HepG2 (cell line): ENCODE results near the gene PCYT2. TPM values are rescaled to one million over a fixed set of nuclear protein-coding genes. Genes with fewer than 3 reads are reported as not detected.

Source experiments
- BRCA1 ChIP-seq: sonication (generic); formaldehyde crosslinking; IDR thresholded peaks from 2 replicates; pipeline ENCODE4 v1.4.0; 2020; ENCODE audit warnings: missing genetic modification reagents
- CENPBD1 ChIP-seq: sonication (generic); formaldehyde crosslinking; IDR thresholded peaks from 2 replicates; pipeline ENCODE4 v1.8.0; 2022; ENCODE audit warnings: missing genetic modification reagents, low read depth, mild to moderate bottlenecking, borderline replicate concordance
- ETS1 ChIP-seq: sonication (generic); formaldehyde crosslinking; IDR thresholded peaks from 2 replicates; pipeline ENCODE4 v1.4.0; 2020; ENCODE audit warnings: missing genetic modification reagents
- GTF2F1 ChIP-seq: fragments of 150-350 bp; IDR thresholded peaks from 2 replicates; pipeline ENCODE4 v1.6.1; 2014; ENCODE audit warnings: low read length
- HIVEP1 ChIP-seq: sonication (generic); formaldehyde crosslinking; IDR thresholded peaks from 2 replicates; pipeline ENCODE4 v1.4.0; 2020; ENCODE audit warnings: mild to moderate bottlenecking, missing genetic modification reagents
- ISL2 ChIP-seq: sonication (generic); formaldehyde crosslinking; IDR thresholded peaks from 2 replicates; pipeline ENCODE4 v1.5.0; 2020; ENCODE audit warnings: missing genetic modification reagents
- PRDM15 ChIP-seq: sonication (generic); formaldehyde crosslinking; IDR thresholded peaks from 2 replicates; pipeline ENCODE4 v1.4.0; 2020; ENCODE audit warnings: missing genetic modification reagents
- RBAK ChIP-seq: sonication (generic); formaldehyde crosslinking; IDR thresholded peaks from 2 replicates; pipeline ENCODE4 v1.5.1; 2020; ENCODE audit warnings: mild to moderate bottlenecking, missing genetic modification reagents
- TSC22D2 ChIP-seq: sonication (generic); formaldehyde crosslinking; IDR thresholded peaks from 2 replicates; pipeline ENCODE4 v1.5.1; 2020; ENCODE audit warnings: missing genetic modification reagents, mild to moderate bottlenecking, borderline replicate concordance
- YY1 ChIP-seq: IDR thresholded peaks from 2 replicates; pipeline ENCODE4 v1.6.1; 2011; ENCODE audit warnings: low read length, low read depth, moderate library complexity, mild to moderate bottlenecking; ENCODE audit not compliant: insufficient read depth, insufficient replicate concordance
- ZBTB39 ChIP-seq: sonication (generic); formaldehyde crosslinking; IDR thresholded peaks from 2 replicates; pipeline ENCODE4 v1.5.0; 2020; ENCODE audit warnings: missing genetic modification reagents
- ZNF556 ChIP-seq: sonication (generic); formaldehyde crosslinking; IDR thresholded peaks from 2 replicates; pipeline ENCODE4 v1.4.0; 2020; ENCODE audit warnings: mild to moderate bottlenecking, missing genetic modification reagents, borderline replicate concordance
- ZNF616 ChIP-seq: sonication (generic); formaldehyde crosslinking; IDR thresholded peaks from 2 replicates; pipeline ENCODE4 v1.5.0; 2020; ENCODE audit warnings: low read depth, mild to moderate bottlenecking, missing genetic modification reagents
- ZNF713 ChIP-seq: sonication (generic); formaldehyde crosslinking; IDR thresholded peaks from 2 replicates; pipeline ENCODE4 v1.4.0; 2020; ENCODE audit warnings: mild to moderate bottlenecking, missing genetic modification reagents
- polyA plus RNA-seq, 8 experiments: library from polyadenylated mRNA; depleted of rRNA in 3 of 8; stranded (reverse) in 7 of 8; unstranded in 1 of 8; fragments of >200 nt; fragmentation: Illumina TruSeq in 4 of 8; extraction: Trizol in 4 of 8; gene quantifications; 2 replicates each; pipeline versions ENCODE4 v1.2.1 to v1.2.3, GENCODE V29; 2011 to 2016; ENCODE audit warnings: low read depth in 4 of 8, missing spikeins in 1 of 8, mixed read lengths in 1 of 8; ENCODE audit not compliant: insufficient read depth in 1 of 8
- total RNA-seq, 5 experiments: library from RNA; depleted of rRNA; stranded (reverse); fragments of >200 nt; fragmentation: Illumina TruSeq; extraction: Trizol; gene quantifications; 2 replicates each; pipeline ENCODE4 v1.2.3, GENCODE V29; 2016; ENCODE audit warnings: low read depth in 1 of 5

Gene PCYT2
- total and polyA plus RNA-seq, 2 of the 13 experiments (the other 11 are each of a cell fraction or from before 2014, with no cell fraction given) = 147 to 297 TPM

- peak; percentile 61 for TF ChIP-seq YY1
- TF ChIP-seq GTF2F1 = no peak
- TF ChIP-seq ISL2 (CRISPR knock-in tag) = no peak; the same call in none of the 2 replicates
- no peak for TF ChIP-seq ZBTB39
- TF ChIP-seq RBAK (CRISPR knock-in tag) = no peak
- no peak; the same call in 1 of the 2 replicates for TF ChIP-seq ZNF713
- no peak for TF ChIP-seq CENPBD1 (CRISPR knock-in tag)
- peak; percentile 57; the same call in 1 of the 2 replicates for TF ChIP-seq BRCA1
- peak; percentile 80; the same call in 1 of the 2 replicates for TF ChIP-seq TSC22D2 (CRISPR knock-in tag)
- peak; percentile 98; the same call in 1 of the 2 replicates for TF ChIP-seq ZNF556 (CRISPR knock-in tag)
- TF ChIP-seq ZNF616 = no peak
- TF ChIP-seq PRDM15 (CRISPR knock-in tag) = peak; percentile 44
- TF ChIP-seq HIVEP1 (CRISPR knock-in tag) = no peak
- no peak; the same call in 1 of the 2 replicates for TF ChIP-seq ETS1 (CRISPR knock-in tag)
Observed at GRCh38 chr17:81927653-81928543, 16.7 kb upstream of the PCYT2 start, which contains the start of gene MAFG (continued).
